Fibroblast of the aortic adventitia (primary cell): ENCODE data around the gene RNF125. TPM values are rescaled to one million over a fixed set of nuclear protein-coding genes. Genes with fewer than 3 reads are reported as not detected.

Source experiments
- DNase-seq: peaks from one replicate; pipeline ENCODE4 v3.0.0-alpha.2; 2010; ENCODE audit warnings: low read depth
- H3K4me3 ChIP-seq: 2 replicates; pipeline ENCODE4 v1.5.1; 2011; ENCODE audit warnings: low read depth, mild to moderate bottlenecking, control low read depth, low read length, moderate library complexity
- total RNA-seq: library from RNA; depleted of rRNA; stranded (reverse); fragments of >200 nt; gene quantifications from 2 replicates; pipeline ENCODE4 v1.2.3, GENCODE V29; 2012; ENCODE audit warnings: low replicate concordance
- TF ChIP-seq, protein P1 (sequence below): IDR thresholded peaks from 2 replicates; pipeline ENCODE4 v1.5.1; 2011; ENCODE audit warnings: mild to moderate bottlenecking, low read length, control low read depth, inconsistent platforms; ENCODE audit not compliant: insufficient read depth

Gene RNF125
- total RNA-seq, 1 donor, result 1.6 TPM

DNA sequence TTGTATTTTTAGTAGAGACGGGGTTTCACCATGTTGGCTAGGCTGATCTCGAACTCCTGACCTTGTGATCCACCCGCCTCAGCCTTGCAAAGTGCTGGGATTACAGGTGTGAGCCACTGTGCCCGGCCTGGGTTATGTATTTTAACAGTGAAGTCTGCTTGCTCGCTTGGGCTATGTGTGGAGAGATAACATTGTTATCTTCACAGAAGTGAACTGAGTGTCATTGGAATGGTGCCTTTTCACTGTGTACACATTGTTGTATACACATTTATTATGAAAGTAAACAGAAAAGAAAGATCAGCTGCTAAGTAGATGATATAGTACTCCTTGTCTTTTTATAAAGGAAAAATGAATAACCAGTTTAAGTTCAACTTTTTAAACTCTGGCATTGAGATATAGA is 103.4 kb downstream of the RNF125 start:
- no peak for DNase-seq
- H3K4me3 ChIP-seq, result no peak overlapping the region
- TF ChIP-seq, protein P1, sequence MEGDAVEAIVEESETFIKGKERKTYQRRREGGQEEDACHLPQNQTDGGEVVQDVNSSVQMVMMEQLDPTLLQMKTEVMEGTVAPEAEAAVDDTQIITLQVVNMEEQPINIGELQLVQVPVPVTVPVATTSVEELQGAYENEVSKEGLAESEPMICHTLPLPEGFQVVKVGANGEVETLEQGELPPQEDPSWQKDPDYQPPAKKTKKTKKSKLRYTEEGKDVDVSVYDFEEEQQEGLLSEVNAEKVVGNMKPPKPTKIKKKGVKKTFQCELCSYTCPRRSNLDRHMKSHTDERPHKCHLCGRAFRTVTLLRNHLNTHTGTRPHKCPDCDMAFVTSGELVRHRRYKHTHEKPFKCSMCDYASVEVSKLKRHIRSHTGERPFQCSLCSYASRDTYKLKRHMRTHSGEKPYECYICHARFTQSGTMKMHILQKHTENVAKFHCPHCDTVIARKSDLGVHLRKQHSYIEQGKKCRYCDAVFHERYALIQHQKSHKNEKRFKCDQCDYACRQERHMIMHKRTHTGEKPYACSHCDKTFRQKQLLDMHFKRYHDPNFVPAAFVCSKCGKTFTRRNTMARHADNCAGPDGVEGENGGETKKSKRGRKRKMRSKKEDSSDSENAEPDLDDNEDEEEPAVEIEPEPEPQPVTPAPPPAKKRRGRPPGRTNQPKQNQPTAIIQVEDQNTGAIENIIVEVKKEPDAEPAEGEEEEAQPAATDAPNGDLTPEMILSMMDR, result no peak

Other genes with a start within 250 kb of the RNF125 start
- 18.8 and 48.5 TPM in 2 replicates for gene TRAPPC8, start 75.7 kb upstream of the RNF125 start, total RNA-seq
- 8.6 and 28.3 TPM in 2 replicates for gene RNF138, start 73.0 kb downstream of the RNF125 start, total RNA-seq
- gene MEP1B, start 171.2 kb downstream of the RNF125 start, total RNA-seq, result not detected in 2 replicates